ENCODE data around the gene RBKS.

The RBKS gene

GRCh38 chr2:27736890-27737204, 153.3 kb downstream of the RBKS start:
- DNase-seq (ENCODE audit: low spot score) = no peak
- FAIRE-seq = no peak

- FAIRE-seq = no peak
- DNase-seq (ENCODE audit: low spot score) = no peak
Observed at GRCh38 chr2:27736031-27736889, 153.9 kb downstream of the RBKS start.

DNA sequence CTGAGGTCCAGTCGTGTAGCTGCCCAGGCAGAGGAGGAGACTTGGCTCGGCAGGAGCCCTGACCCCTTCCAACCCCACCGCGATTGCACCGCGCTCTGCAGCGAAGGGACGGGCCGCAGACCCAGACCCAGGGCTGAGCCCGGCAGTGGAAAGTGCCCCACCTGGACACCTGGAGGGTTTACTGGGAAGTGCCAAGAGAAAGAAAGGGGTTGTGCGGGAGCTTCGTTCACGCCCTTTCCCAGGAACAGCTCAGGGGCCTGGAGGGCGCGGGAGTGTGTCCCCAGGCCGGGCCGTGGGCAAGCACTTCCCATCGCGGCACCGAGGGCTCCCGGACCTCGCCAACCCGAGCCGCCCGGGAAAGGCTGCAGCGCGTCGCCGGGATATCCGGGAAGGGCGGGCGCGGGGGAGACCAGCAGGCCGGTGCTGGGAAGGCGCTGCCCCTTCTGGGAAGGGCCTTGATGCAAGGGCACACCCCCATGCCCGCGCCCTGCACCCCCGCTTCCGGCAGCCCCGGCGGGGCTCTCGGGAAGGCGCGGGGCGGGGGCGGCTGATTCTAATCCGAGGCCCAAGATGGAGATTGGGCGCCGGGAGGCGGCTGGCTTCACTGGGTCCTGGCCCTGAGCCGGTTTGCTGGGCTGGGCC, 154.8 kb downstream of the RBKS start:
- DNase-seq (ENCODE audit: low spot score) = peak; percentile 85
- no peak for FAIRE-seq

DNA sequence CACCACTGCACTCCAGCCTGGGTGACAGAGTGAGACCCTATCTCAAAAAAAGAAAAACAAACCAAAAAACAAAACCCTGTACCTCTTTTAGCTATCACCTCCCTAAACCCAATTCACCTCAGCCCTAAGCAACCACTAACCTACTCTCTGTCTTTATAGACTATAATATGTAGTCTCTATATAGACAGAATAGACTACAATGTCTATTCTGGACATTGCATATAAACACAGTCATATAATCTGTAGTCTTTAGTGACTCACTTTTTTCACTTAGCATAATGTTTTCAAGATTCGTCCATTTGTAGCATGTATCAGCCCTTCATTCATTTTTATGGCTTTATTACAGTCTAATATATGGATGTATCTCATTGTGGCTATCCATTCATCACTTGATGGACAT, 155.9 kb downstream of the RBKS start:
- DNase-seq (ENCODE audit: low spot score) (no peak), FAIRE-seq (no peak)
